Neural progenitor cell (in vitro differentiated cells): ENCODE measurements around the gene ROBO2. TPM values are rescaled to one million over a fixed set of nuclear protein-coding genes. Genes with fewer than 3 reads are reported as not detected.

Experiments
- DNase-seq: peaks from one replicate; pipeline ENCODE4 v3.0.0-alpha.2; 2016; ENCODE audit warnings: low spot score
- H2AFZ ChIP-seq: fragments of 200-600 bp; sonication (generic); replicated peaks from 2 replicates; pipeline ENCODE4 v1.6.1; 2016; ENCODE audit warnings: antibody characterized with exemption
- H3F3A ChIP-seq: fragments of 200-600 bp; sonication (generic); 2 replicates; pipeline ENCODE4 v1.6.1; 2016; ENCODE audit warnings: antibody characterized with exemption, low read depth
- H3K27ac ChIP-seq: fragments of 200-600 bp; sonication (generic); 2 replicates; pipeline ENCODE4 v1.5.1; 2016; ENCODE audit warnings: mild to moderate bottlenecking
- H3K27me3 ChIP-seq: fragments of 200-600 bp; sonication (generic); 2 replicates; pipeline ENCODE4 v1.6.1; 2016; ENCODE audit warnings: mild to moderate bottlenecking, moderate library complexity
- H3K36me3 ChIP-seq: fragments of 200-600 bp; sonication (generic); 2 replicates; pipeline ENCODE4 v1.5.1; 2016
- H3K4me1 ChIP-seq: fragments of 200-600 bp; sonication (generic); 2 replicates; pipeline ENCODE4 v1.6.1; 2016; ENCODE audit warnings: mixed run types
- H3K4me2 ChIP-seq: fragments of 200-600 bp; sonication (generic); 2 replicates; pipeline ENCODE4 v1.6.1; 2016
- H3K4me3 ChIP-seq: fragments of 200-600 bp; sonication (generic); 2 replicates; pipeline ENCODE4 v1.5.1; 2016
- H3K79me2 ChIP-seq: fragments of 200-600 bp; sonication (generic); 2 replicates; pipeline ENCODE4 v1.6.1; 2016; ENCODE audit warnings: low read depth
- H3K9ac ChIP-seq: fragments of 200-600 bp; sonication (generic); 2 replicates; pipeline ENCODE4 v1.6.1; 2016
- H3K9me3 ChIP-seq: fragments of 200-600 bp; sonication (generic); 2 replicates; pipeline ENCODE4 v1.5.1; 2016; ENCODE audit warnings: low read depth
- H4K20me1 ChIP-seq: fragments of 200-600 bp; sonication (generic); 2 replicates; pipeline ENCODE4 v1.6.1; 2016; ENCODE audit warnings: low read depth
- H3K27ac Mint-ChIP-seq: 3 replicates; pipeline ENCODE4 v1.8.0; 2021; ENCODE audit warnings: mixed read lengths
- H3K27me3 Mint-ChIP-seq: 2 replicates; pipeline ENCODE4 v1.8.0; 2022; ENCODE audit warnings: low read depth, mild to moderate bottlenecking, inconsistent platforms, moderate library complexity, mixed read lengths; ENCODE audit not compliant: insufficient read depth
- H3K36me3 Mint-ChIP-seq: 3 replicates; pipeline ENCODE4 v1.8.0; 2021; ENCODE audit warnings: mixed read lengths
- H3K4me1 Mint-ChIP-seq: 3 replicates; pipeline ENCODE4 v1.8.0; 2021; ENCODE audit warnings: mixed read lengths
- H3K4me3 Mint-ChIP-seq: 3 replicates; pipeline ENCODE4 v1.8.0; 2021; ENCODE audit warnings: mild to moderate bottlenecking, moderate library complexity, mixed read lengths
- H3K9me3 Mint-ChIP-seq: 3 replicates; pipeline ENCODE4 v1.8.0; 2020; ENCODE audit warnings: mixed read lengths
- CTCF ChIP-seq: fragments of 200-600 bp; sonication (generic); IDR thresholded peaks from 2 replicates; pipeline ENCODE4 v1.5.1; 2017; ENCODE audit warnings: antibody characterized with exemption, mild to moderate bottlenecking
- EZH2 ChIP-seq: fragments of 200-600 bp; sonication (generic); IDR thresholded peaks from 2 replicates; pipeline ENCODE4 v1.6.1; 2017; ENCODE audit warnings: antibody characterized with exemption, mild to moderate bottlenecking, moderate library complexity
- EZH2phosphoT487 ChIP-seq: fragments of 200-600 bp; sonication (generic); IDR thresholded peaks from 2 replicates; pipeline ENCODE4 v1.6.1; 2017; ENCODE audit warnings: antibody characterized with exemption
- total RNA-seq: library from RNA; depleted of rRNA; stranded (reverse); fragments of >200 nt; gene quantifications from 2 replicates; pipeline ENCODE4 v1.2.3, GENCODE V29; 2015; ENCODE audit warnings: low replicate concordance

ROBO2 gene
- total RNA-seq, 1 donor from 2014 or later: 15.0 TPM

GRCh38 chr3:77236118-77236517, 196.2 kb downstream of the ROBO2 start:
- no peaks in the 10 kb centered on the region for H3K4me1 ChIP-seq
- H3K4me3 ChIP-seq: no peak overlapping the region
- no peak overlapping the region for H3K27ac ChIP-seq
- Mint-ChIP-seq H3K36me3 (peaks cover 7% of the 10 kb centered on the region), H3K27me3 (peaks cover 2% of the 10 kb centered on the region), H3K9me3 (peaks cover 17% of the 10 kb centered on the region), H3K4me1 (peaks cover 4% of the 10 kb centered on the region), H3K4me3 (no peak overlapping the region), H3K27ac (no peak overlapping the region)
- no peak overlapping the region for H3K4me2 ChIP-seq
- H3K27me3 ChIP-seq: no peaks in the 10 kb centered on the region
- no peak overlapping the region for H2AFZ ChIP-seq
- H3K36me3 ChIP-seq: no peaks in the 10 kb centered on the region
- no peaks in the 10 kb centered on the region for H3K9me3 ChIP-seq
- TF ChIP-seq CTCF (no peak), EZH2 (no peak), EZH2phosphoT487 (no peak)
- no peaks in the 10 kb centered on the region for H3F3A ChIP-seq
- no peaks in the 10 kb centered on the region for H4K20me1 ChIP-seq
- no peak for DNase-seq
- H3K79me2 ChIP-seq: no peaks in the 10 kb centered on the region
- H3K9ac ChIP-seq: no peak overlapping the region

- no peaks in the 10 kb centered on the region for H3K4me1 Mint-ChIP-seq
- H3K27ac Mint-ChIP-seq: no peak overlapping the region
- Histone ChIP-seq H3K4me3 (no peak overlapping the region), H3K9me3 (no peaks in the 10 kb centered on the region), H3K27me3 (no peaks in the 10 kb centered on the region), H3K4me1 (no peaks in the 10 kb centered on the region), H3K4me2 (no peak overlapping the region), H3K36me3 (no peaks in the 10 kb centered on the region), H2AFZ (no peak overlapping the region), H4K20me1 (no peaks in the 10 kb centered on the region), H3K27ac (no peak overlapping the region), H3F3A (no peaks in the 10 kb centered on the region), H3K9ac (no peak overlapping the region), H3K79me2 (no peaks in the 10 kb centered on the region)
- H3K36me3 Mint-ChIP-seq: peaks cover 7% of the 10 kb centered on the region
- no peak for DNase-seq
- H3K27me3 Mint-ChIP-seq: peaks cover 2% of the 10 kb centered on the region
- H3K4me3 Mint-ChIP-seq: no peak overlapping the region
- H3K9me3 Mint-ChIP-seq: peaks cover 12% of the 10 kb centered on the region
- TF ChIP-seq EZH2 (no peak), EZH2phosphoT487 (no peak), CTCF (no peak)
Measured at GRCh38 chr3:77240072-77240650, 200.3 kb downstream of the ROBO2 start.

- H3K27ac Mint-ChIP-seq: no peak overlapping the region
- no peak overlapping the region for H3K4me3 Mint-ChIP-seq
- Histone ChIP-seq H3K27me3 (no peaks in the 10 kb centered on the region), H3K79me2 (no peaks in the 10 kb centered on the region), H3K4me1 (no peaks in the 10 kb centered on the region), H4K20me1 (no peaks in the 10 kb centered on the region), H3K4me2 (no peak overlapping the region), H3K9ac (no peak overlapping the region), H3F3A (no peaks in the 10 kb centered on the region), H2AFZ (no peak overlapping the region), H3K36me3 (no peaks in the 10 kb centered on the region), H3K27ac (no peak overlapping the region), H3K9me3 (no peaks in the 10 kb centered on the region), H3K4me3 (no peak overlapping the region)
- no peaks in the 10 kb centered on the region for H3K27me3 Mint-ChIP-seq
- no peak for DNase-seq
- H3K4me1 Mint-ChIP-seq: peaks cover 11% of the 10 kb centered on the region
- TF ChIP-seq EZH2phosphoT487 (no peak), EZH2 (no peak), CTCF (no peak)
- peaks cover 9% of the 10 kb centered on the region for H3K36me3 Mint-ChIP-seq
- H3K9me3 Mint-ChIP-seq: peaks cover 12% of the 10 kb centered on the region
Measured at GRCh38 chr3:77242371-77242770, 202.5 kb downstream of the ROBO2 start.
